K562 (cell line): ENCODE results near the gene C16orf90.

Experiments used
- CEBPB ChIP-seq: fragments of 450-650 bp; IDR thresholded peaks from 2 replicates; pipeline ENCODE4 v1.6.1; 2016; ENCODE audit warnings: missing genetic modification characterization, missing compliant biosample characterization
- CTCF ChIP-seq, 3 experiments: IDR thresholded peaks in 2 of 3; conservative IDR thresholded peaks in 1 of 3; 2 replicates each; pipeline ENCODE4 v1.5.1; 2011 to 2012; ENCODE audit warnings: low read length in 3 of 3, mild to moderate bottlenecking in 3 of 3, control low read depth in 2 of 3, improper control_type of control experiment in 1 of 3, inconsistent platforms in 1 of 3, low read depth in 1 of 3, mixed read lengths in 1 of 3, moderate library complexity in 1 of 3; ENCODE audit not compliant: insufficient read depth in 2 of 3
- FOXJ3 ChIP-seq: sonication (generic); formaldehyde crosslinking; IDR thresholded peaks from 2 replicates; pipeline ENCODE4 v1.4.0; 2020; ENCODE audit warnings: mild to moderate bottlenecking, missing genetic modification reagents
- SP1 ChIP-seq: sonication (generic); formaldehyde crosslinking; IDR thresholded peaks from 2 replicates; pipeline ENCODE4 v1.8.1; 2022; ENCODE audit warnings: mild to moderate bottlenecking, missing genetic modification reagents
- TF ChIP-seq, protein P1 (sequence below): sonication (generic); formaldehyde crosslinking; IDR thresholded peaks from 2 replicates; pipeline ENCODE4 v1.8.0; 2022; ENCODE audit warnings: mild to moderate bottlenecking, missing genetic modification reagents

DNA sequence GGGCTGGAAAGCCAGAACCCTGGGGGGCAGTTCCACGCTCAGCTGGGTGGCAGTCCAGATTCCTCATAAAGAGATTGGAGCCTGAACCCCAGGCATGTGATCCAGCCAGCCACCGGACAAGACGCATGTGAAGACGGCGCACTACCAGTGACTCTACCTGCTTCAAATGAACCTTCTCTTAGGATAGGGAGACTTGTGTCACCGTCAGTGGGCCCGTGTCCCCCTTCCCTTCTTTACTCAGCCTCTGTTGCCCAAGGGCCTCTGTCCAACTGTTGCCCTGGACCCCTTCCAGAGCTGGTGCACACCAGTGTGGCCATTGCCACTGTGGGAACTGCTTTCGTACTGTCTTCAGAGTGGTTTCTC is 23.7 kb upstream of the C16orf90 start:
- TF ChIP-seq SP1: no peak
- TF ChIP-seq FOXJ3 (CRISPR knock-in tag): no peak
- TF ChIP-seq, protein P1, sequence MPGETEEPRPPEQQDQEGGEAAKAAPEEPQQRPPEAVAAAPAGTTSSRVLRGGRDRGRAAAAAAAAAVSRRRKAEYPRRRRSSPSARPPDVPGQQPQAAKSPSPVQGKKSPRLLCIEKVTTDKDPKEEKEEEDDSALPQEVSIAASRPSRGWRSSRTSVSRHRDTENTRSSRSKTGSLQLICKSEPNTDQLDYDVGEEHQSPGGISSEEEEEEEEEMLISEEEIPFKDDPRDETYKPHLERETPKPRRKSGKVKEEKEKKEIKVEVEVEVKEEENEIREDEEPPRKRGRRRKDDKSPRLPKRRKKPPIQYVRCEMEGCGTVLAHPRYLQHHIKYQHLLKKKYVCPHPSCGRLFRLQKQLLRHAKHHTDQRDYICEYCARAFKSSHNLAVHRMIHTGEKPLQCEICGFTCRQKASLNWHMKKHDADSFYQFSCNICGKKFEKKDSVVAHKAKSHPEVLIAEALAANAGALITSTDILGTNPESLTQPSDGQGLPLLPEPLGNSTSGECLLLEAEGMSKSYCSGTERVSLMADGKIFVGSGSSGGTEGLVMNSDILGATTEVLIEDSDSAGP (CRISPR knock-in tag): no peak
- TF ChIP-seq CTCF (IDR thresholded peaks at IDR 0.05 in 2 of 3, conservative IDR thresholded peaks at IDR 0.05 in 1 of 3; ENCODE audit: insufficient read depth in 2 of 3, low read depth in 1 of 3, low read length in 3 of 3): no peak
- no peak for TF ChIP-seq CEBPB (tag)
